ENCODE results near the gene RRAGB.
A peak's percentile ranks its signal among the peaks of the same experiment; 100 is the strongest.
"Not testable (repeated sequence)": the region's sequence is repeated elsewhere in the genome, so short reads cannot be mapped to it uniquely, and the experiment has no call there.

Gene RRAGB

GRCh38 chrX:55717521-55718497 is at the start of gene RRAGB:
RRAGB (plus strand) TSS chrX:55717749; CDS start chrX:55718328, 579 bp downstream.
- H3K4me1 Mint-ChIP-seq: peaks cover 29% of the 10 kb centered on the region
- ATAC-seq: peak; percentile 97
- H3K9me3 Mint-ChIP-seq: no peaks in the 10 kb centered on the region
- H3K27ac Mint-ChIP-seq: peak within 1 kb of the TSS; percentile 87
- H3K36me3 Mint-ChIP-seq: peaks cover 12% of the 10 kb centered on the region
- peak; percentile 61 to 85 for DNase-seq (ENCODE audit: low spot score in 2 of 2)
- peak within 1 kb of the TSS; percentile 76 for H3K4me3 Mint-ChIP-seq

DNA sequence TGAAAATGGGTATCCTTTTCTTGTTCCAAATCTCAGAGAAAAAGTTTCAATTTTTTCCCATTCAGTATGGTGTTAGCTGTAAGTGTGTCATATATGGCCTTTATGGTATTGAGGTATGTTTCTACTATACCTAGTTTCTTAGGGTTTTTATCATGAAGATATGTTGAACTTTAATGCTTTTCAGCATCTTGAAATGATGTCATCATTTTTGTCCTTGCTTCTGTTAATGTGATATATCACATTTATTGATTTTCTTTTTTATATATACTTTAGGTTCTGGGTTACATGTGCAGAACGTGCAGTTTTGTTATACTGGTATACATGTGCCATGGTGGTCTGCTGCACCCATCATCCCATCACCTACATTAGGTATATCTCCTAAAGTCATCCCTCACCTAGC is 49.5 kb upstream of the RRAGB start:
- H3K4me1 Mint-ChIP-seq: no peaks in the 10 kb centered on the region
- no peaks in the 10 kb centered on the region for H3K36me3 Mint-ChIP-seq
- no peak overlapping the region for H3K27ac Mint-ChIP-seq
- H3K9me3 Mint-ChIP-seq: peaks cover 7% of the 10 kb centered on the region
- no peak overlapping the region for H3K4me3 Mint-ChIP-seq
- no peak for ATAC-seq
- DNase-seq (ENCODE audit: low spot score in 2 of 2): no peak

DNA sequence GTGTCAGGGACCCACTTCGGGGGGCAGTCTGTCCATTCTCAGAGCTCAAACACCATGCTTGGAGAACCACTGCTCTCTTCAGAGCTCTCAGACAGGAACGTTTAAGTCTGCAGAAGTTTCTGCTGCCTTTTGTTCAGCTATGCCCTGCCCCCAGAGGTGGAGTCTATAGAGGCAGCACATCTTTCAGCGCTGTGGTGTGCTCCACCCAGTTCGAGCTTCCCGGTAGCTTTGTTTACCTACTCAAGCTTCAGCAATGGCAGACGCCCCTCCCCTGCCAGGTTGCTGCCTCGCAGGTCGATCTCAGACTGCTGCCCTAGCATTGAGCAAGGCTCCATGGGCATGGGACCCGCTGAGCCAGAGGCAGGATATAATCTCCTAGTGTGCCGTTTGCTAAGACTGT is 29.0 kb upstream of the RRAGB start:
- not testable (repeated sequence) for H3K4me3 Mint-ChIP-seq; H3K4me1 Mint-ChIP-seq; ATAC-seq; H3K36me3 Mint-ChIP-seq; DNase-seq (ENCODE audit: low spot score in 2 of 2); H3K27ac Mint-ChIP-seq; H3K9me3 Mint-ChIP-seq

DNA sequence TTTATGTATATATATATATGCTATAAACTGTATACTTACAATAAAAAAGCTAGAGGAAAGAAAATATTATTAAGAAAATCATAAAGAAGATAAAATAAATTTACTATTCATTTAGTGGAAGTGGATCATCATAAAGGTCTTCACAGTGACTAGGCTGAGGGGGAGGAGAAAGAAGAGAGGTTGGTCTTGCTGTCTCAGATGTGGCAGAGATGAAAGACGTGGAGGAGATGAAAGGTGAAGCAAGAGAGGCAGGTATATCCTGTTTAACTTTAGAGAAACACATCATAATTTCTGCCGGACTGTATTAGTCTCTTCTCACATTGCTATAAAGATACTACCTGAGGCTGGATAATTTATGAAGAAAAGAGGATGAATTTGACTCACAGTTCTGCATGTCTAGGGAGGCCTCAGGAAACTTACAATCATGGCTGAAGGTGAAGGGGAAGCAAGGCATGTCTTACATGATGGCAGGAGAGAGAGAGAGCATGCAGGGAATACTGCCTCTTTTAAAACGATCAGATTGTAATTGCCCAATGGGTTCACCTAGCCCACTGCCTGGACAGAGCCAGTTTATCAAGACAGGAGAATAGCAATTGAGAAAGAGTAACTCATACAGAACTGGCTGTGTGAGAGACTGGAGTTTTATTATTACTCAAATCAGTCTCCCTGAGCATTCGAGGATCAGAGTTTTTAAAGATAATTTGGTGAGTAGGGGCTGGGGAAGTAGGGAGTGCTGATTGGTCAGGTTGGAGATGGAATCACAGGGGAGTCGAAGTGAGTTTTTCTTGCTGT is 22.1 kb upstream of the RRAGB start:
- Mint-ChIP-seq H3K36me3 (no peaks in the 10 kb centered on the region), H3K4me3 (no peak overlapping the region), H3K9me3 (no peaks in the 10 kb centered on the region), H3K27ac (no peak overlapping the region), H3K4me1 (peaks cover 8% of the 10 kb centered on the region)
- ATAC-seq (no peak), DNase-seq (ENCODE audit: low spot score in 2 of 2) (no peak)

GRCh38 chrX:55697381-55697780 is 20.2 kb upstream of the RRAGB start:
- ATAC-seq (no peak), DNase-seq (ENCODE audit: low spot score in 2 of 2) (no peak)
- no peaks in the 10 kb centered on the region for H3K9me3 Mint-ChIP-seq
- H3K4me3 Mint-ChIP-seq: no peak overlapping the region
- no peaks in the 10 kb centered on the region for H3K36me3 Mint-ChIP-seq
- H3K27ac Mint-ChIP-seq: no peak overlapping the region
- peaks cover 8% of the 10 kb centered on the region for H3K4me1 Mint-ChIP-seq

GRCh38 chrX:55702671-55703070 is 14.9 kb upstream of the RRAGB start:
- Mint-ChIP-seq H3K9me3 (no peaks in the 10 kb centered on the region), H3K4me1 (peaks cover 21% of the 10 kb centered on the region), H3K36me3 (no peaks in the 10 kb centered on the region), H3K27ac (no peak overlapping the region), H3K4me3 (no peak overlapping the region)
- DNase-seq (ENCODE audit: low spot score in 2 of 2) (no peak), ATAC-seq (no peak)

DNA sequence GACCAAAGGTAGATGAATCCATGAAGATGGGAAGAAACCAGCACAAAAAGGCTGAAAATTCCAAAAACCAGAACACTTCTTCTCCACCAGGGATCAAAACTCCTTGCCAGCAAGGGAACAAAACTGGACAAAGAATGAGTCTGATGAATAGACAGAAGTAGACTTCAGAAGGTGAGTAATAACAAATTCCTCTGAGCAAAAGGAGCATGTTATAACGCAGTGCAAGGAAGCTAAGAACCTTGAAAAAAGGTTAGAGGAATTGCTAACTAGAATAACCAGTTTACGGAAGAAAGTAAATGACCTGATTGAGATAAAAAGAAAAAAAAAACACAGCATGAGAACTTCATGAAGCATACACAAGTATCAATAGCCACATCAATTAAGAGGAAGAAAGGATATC is 14.1 kb upstream of the RRAGB start:
- DNase-seq (ENCODE audit: low spot score in 2 of 2); H3K36me3 Mint-ChIP-seq; ATAC-seq; H3K4me3 Mint-ChIP-seq; H3K27ac Mint-ChIP-seq; H3K9me3 Mint-ChIP-seq: not testable (repeated sequence)
- peaks cover 21% of the 10 kb centered on the region for H3K4me1 Mint-ChIP-seq

- DNase-seq (ENCODE audit: low spot score in 2 of 2); ATAC-seq; H3K27ac Mint-ChIP-seq; H3K36me3 Mint-ChIP-seq; H3K9me3 Mint-ChIP-seq; H3K4me3 Mint-ChIP-seq: not testable (repeated sequence)
- H3K4me1 Mint-ChIP-seq: peaks cover 21% of the 10 kb centered on the region
Observed at GRCh38 chrX:55705066-55705465, 12.5 kb upstream of the RRAGB start.

DNA sequence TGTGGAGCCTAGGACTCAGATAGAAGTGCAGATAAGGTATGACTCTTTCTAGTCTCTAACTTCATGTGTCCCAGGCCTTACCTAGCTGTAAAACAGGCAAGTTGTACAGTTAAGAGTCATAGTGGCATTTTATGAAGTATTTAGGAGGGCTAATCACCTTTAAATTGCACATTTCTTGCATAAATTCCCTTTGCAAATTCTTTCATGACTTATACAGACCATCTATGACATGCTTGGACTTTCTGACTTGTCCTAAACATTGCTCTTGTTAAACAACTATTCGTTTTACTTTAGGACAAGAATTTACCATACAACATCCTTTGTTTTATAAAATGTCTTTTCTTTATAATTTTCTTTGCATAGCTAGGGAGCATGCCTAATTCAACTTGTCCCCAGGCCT is 7.8 kb upstream of the RRAGB start:
- no peak for DNase-seq (ENCODE audit: low spot score in 2 of 2)
- no peak for ATAC-seq
- Mint-ChIP-seq H3K36me3 (no peaks in the 10 kb centered on the region), H3K4me3 (no peak overlapping the region), H3K9me3 (no peaks in the 10 kb centered on the region), H3K4me1 (peaks cover 10% of the 10 kb centered on the region), H3K27ac (no peak overlapping the region)

DNA sequence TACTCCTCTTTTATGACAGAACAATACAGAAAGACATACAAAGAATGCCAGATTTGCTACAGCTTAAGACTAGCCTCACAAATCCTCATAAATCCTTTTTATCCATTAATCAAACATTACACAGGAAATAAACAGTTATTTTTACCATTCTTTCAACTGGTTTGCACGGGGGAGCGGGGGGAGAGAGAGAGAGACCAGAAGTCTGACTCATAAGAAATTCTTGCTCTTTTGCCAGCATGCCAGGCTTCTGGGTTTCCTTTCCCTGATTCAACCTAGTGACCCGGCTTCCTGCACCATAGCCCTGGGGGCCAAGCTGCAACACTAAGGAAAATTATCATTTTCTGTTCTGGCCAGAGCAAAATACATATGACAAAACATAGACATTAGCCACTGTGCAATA is 6.8 kb upstream of the RRAGB start:
- H3K4me1 Mint-ChIP-seq: peaks cover under 1% of the 10 kb centered on the region
- no peak for DNase-seq (ENCODE audit: low spot score in 2 of 2)
- H3K36me3 Mint-ChIP-seq: no peaks in the 10 kb centered on the region
- H3K27ac Mint-ChIP-seq: no peak overlapping the region
- ATAC-seq: no peak
- H3K4me3 Mint-ChIP-seq: no peak overlapping the region
- no peaks in the 10 kb centered on the region for H3K9me3 Mint-ChIP-seq

- no peak for DNase-seq (ENCODE audit: low spot score in 2 of 2)
- Mint-ChIP-seq H3K27ac (no peak overlapping the region), H3K36me3 (peaks cover 5% of the 10 kb centered on the region), H3K4me1 (peaks cover 9% of the 10 kb centered on the region), H3K9me3 (no peaks in the 10 kb centered on the region), H3K4me3 (no peak overlapping the region)
- no peak for ATAC-seq
Observed at GRCh38 chrX:55713631-55714030, 3.9 kb upstream of the RRAGB start.

GRCh38 chrX:55714161-55714560 is 3.4 kb upstream of the RRAGB start:
- Mint-ChIP-seq H3K4me1 (peaks cover 9% of the 10 kb centered on the region), H3K4me3 (no peak overlapping the region), H3K36me3 (peaks cover 5% of the 10 kb centered on the region), H3K27ac (no peak overlapping the region), H3K9me3 (no peaks in the 10 kb centered on the region)
- ATAC-seq (no peak), DNase-seq (ENCODE audit: low spot score in 2 of 2) (no peak)

DNA sequence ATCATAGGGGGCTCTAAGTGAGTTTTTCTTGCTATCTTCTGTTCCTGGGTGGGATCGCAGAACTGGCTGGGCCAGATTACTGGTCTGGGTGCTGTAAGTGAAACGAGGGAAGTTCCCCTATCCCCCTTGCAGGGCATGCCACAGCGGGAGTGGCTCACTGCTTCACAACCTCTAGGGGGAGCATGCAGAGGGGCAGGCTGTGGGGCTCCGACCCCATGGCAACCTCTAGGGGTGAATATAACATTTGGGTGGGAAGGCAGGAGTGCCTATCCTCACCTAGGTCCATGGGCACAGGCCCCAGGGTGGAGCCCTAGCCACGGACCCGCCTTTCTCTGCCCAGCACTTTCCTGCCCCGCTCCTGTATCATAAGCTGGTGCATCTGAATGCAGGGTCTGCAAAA is 1.7 kb upstream of the RRAGB start:
- DNase-seq (ENCODE audit: low spot score in 2 of 2): no peak
- ATAC-seq: no peak
- Mint-ChIP-seq H3K27ac (no peak overlapping the region), H3K36me3 (peaks cover 5% of the 10 kb centered on the region), H3K9me3 (no peaks in the 10 kb centered on the region), H3K4me1 (peaks cover 14% of the 10 kb centered on the region), H3K4me3 (no peak overlapping the region)

DNA sequence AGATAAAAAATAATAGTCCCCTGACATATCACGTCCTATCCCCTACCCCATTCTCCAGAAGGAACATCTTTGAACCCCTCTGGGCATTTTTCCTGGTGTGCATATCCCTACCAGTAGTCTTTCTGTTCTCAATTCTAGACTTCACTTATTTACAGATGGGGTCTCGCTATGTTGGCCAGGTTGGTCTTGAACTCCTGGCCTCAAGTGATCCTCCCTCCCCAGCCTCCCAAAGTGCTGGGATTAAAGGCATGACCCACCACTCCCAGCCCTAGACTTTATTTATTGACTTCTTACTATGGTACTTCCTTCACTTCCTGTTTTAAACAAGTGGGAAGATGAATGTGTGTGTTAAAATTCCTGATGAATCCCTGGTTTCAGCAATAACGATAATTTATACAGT is 612 bp upstream of the RRAGB start:
- DNase-seq (ENCODE audit: low spot score in 2 of 2): no peak
- peak overlapping the region; percentile 87 for H3K27ac Mint-ChIP-seq
- peaks cover 22% of the 10 kb centered on the region for H3K4me1 Mint-ChIP-seq
- no peak for ATAC-seq
- H3K9me3 Mint-ChIP-seq: no peaks in the 10 kb centered on the region
- H3K4me3 Mint-ChIP-seq: peak overlapping the region; percentile 76
- peaks cover 5% of the 10 kb centered on the region for H3K36me3 Mint-ChIP-seq

DNA sequence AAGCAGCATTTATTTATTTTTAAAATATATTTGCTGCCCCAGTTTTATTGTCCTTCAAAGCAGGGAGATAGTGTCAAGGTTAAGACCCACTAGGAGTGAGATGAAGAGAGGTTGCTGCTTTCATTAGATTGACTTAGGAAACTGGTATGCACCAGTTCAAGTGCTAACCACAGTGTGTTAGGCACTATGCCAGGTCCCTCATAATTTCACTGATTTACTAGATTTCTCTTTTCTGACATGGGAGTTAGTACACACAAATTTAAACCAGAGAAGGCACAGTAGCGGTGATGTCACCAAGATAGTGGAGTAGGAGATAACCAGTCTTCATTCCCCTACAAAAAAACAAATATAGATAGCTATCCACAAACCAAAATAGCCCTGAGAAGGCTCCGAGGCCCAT is 14.3 kb downstream of the RRAGB start:
- no peaks in the 10 kb centered on the region for H3K9me3 Mint-ChIP-seq
- H3K27ac Mint-ChIP-seq: no peak overlapping the region
- H3K4me3 Mint-ChIP-seq: no peak overlapping the region
- H3K36me3 Mint-ChIP-seq: peaks cover 55% of the 10 kb centered on the region
- DNase-seq (ENCODE audit: low spot score in 2 of 2) (no peak), ATAC-seq (no peak)
- H3K4me1 Mint-ChIP-seq: peaks cover 6% of the 10 kb centered on the region

DNA sequence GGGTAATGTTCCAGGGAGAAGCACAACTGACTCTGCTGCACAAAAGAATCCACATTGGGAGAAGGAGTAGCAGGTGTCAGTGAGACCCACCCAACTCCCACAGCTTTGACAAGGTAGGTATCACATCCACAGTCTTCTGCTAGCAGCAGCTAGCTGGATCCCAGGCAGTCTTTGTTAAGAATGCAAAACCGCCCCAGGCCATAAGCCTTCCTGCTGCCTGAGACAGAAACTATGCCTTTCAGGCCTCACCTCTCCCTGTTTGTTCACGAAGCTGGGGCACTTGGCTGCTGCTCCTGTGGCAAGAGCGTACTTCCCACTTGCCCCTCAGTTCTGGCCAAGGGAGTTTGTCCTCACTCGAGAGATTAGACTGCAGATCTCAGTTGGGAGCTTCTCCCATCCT is 21.4 kb downstream of the RRAGB start:
- DNase-seq (ENCODE audit: low spot score in 2 of 2): no peak
- no peak overlapping the region for H3K4me3 Mint-ChIP-seq
- ATAC-seq: no peak
- no peaks in the 10 kb centered on the region for H3K9me3 Mint-ChIP-seq
- H3K4me1 Mint-ChIP-seq: no peaks in the 10 kb centered on the region
- no peak overlapping the region for H3K27ac Mint-ChIP-seq
- peaks cover 20% of the 10 kb centered on the region for H3K36me3 Mint-ChIP-seq

Data from stimulated activated effector memory CD8-positive, alpha-beta T cell treated with anti-CD3 and anti-CD28 coated beads, Interleukin-12 subunit alpha, Interleukin-12 subunit beta, amount 100 ng/mL, for 72 hours (primary cell).